Activated B cell treated with CpG ODN at 0.5 μM for 24 hours (primary cell): ENCODE measurements around the gene PKDREJ. TPM values are rescaled to one million over a fixed set of nuclear protein-coding genes. Genes with fewer than 3 reads are reported as not detected.

Experiments used
- ATAC-seq: fragments of 200-7000 bp; cut with Tn5 transposase; one replicate; pipeline ENCODE4 v1.10.0; 2021; ENCODE audit warnings: low read depth, mild to moderate bottlenecking, moderate library complexity
- CTCF ChIA-PET: fragments of 350-600 bp; sonication (Branson Sonifier 250); formaldehyde crosslinking; loops from one replicate; lab custom pipeline; 2021; ENCODE audit warnings: antibody characterized with exemption; lab: Charles Lee
- POLR2A ChIA-PET: fragments of 350-600 bp; sonication (Branson Sonifier 250); formaldehyde crosslinking; loops from one replicate; lab custom pipeline; 2021; ENCODE audit warnings: antibody characterized with exemption; lab: Charles Lee
- DNase-seq: peaks from one replicate; pipeline ENCODE4 v3.0.0; 2022
- H3K27ac Mint-ChIP-seq: one replicate; pipeline ENCODE4 v1.8.0; 2020; ENCODE audit warnings: mixed read lengths
- H3K27me3 Mint-ChIP-seq: one replicate; pipeline ENCODE4 v1.8.0; 2021; ENCODE audit warnings: mixed read lengths
- H3K36me3 Mint-ChIP-seq: one replicate; pipeline ENCODE4 v1.8.0; 2021; ENCODE audit warnings: low read depth, mixed read lengths
- H3K4me1 Mint-ChIP-seq: one replicate; pipeline ENCODE4 v1.8.0; 2021; ENCODE audit warnings: mixed read lengths
- H3K4me3 Mint-ChIP-seq: one replicate; pipeline ENCODE4 v1.8.0; 2020; ENCODE audit warnings: mild to moderate bottlenecking, mixed read lengths
- H3K9me3 Mint-ChIP-seq: one replicate; pipeline ENCODE4 v1.8.0; 2020; ENCODE audit warnings: mixed read lengths
- intact Hi-C: fragments of 100-400 bp; cut with micrococcal nuclease; formaldehyde crosslinking; loops from one replicate; pipeline ENCODE4 v1.15.1; 2024
- total RNA-seq: library from RNA; stranded (reverse); gene quantifications from 2 replicates; pipeline ENCODE4 v1.2.3, GENCODE V29; 2022
- TF ChIP-seq, protein P1 (sequence below): fragments of 200-600 bp; IDR thresholded peaks from one replicate; pipeline ENCODE4 v1.8.0; 2022; ENCODE audit warnings: antibody characterized with exemption, mild to moderate bottlenecking

PKDREJ gene
- total RNA-seq, 1 donor from 2014 or later, result not detected

GRCh38 chr22:46296257-46297150 is 33.4 kb upstream of the PKDREJ start, which contains the start of gene GTSE1:
GTSE1 (plus strand) TSS chr22:46296870; CDS start chr22:46297401, 531 bp downstream.
- H3K4me3 Mint-ChIP-seq, result peak within 1 kb of the TSS; percentile 89
- intact Hi-C loops, result loop anchor here (1.0 to 10.0 kb wide), 6 partner anchors 38 to 302 kb away; partner anchors contain the start of genes CDPF1 and TRMU
- POLR2A ChIA-PET, result interaction anchor here (0.6 to 2.1 kb wide), 18 partner anchors 8 to 315 kb away, joined by 3 to 29 read pairs (median 4); partner anchors contain the start of genes CDPF1, TRMU and TTC38
- TF ChIP-seq, protein P1, sequence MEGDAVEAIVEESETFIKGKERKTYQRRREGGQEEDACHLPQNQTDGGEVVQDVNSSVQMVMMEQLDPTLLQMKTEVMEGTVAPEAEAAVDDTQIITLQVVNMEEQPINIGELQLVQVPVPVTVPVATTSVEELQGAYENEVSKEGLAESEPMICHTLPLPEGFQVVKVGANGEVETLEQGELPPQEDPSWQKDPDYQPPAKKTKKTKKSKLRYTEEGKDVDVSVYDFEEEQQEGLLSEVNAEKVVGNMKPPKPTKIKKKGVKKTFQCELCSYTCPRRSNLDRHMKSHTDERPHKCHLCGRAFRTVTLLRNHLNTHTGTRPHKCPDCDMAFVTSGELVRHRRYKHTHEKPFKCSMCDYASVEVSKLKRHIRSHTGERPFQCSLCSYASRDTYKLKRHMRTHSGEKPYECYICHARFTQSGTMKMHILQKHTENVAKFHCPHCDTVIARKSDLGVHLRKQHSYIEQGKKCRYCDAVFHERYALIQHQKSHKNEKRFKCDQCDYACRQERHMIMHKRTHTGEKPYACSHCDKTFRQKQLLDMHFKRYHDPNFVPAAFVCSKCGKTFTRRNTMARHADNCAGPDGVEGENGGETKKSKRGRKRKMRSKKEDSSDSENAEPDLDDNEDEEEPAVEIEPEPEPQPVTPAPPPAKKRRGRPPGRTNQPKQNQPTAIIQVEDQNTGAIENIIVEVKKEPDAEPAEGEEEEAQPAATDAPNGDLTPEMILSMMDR, result no peak
- peaks cover 2% of the 10 kb centered on the region for H3K36me3 Mint-ChIP-seq
- peaks cover 48% of the 10 kb centered on the region for H3K4me1 Mint-ChIP-seq
- CTCF ChIA-PET, result interaction anchor here (1.1 to 2.5 kb wide), 6 partner anchors 10 to 180 kb away, joined by 3 to 16 read pairs (median 4); partner anchors contain the start of gene TTC38
- H3K9me3 Mint-ChIP-seq, result no peaks in the 10 kb centered on the region
- H3K27ac Mint-ChIP-seq, result peak within 1 kb of the TSS; percentile 98
- no peaks in the 10 kb centered on the region for H3K27me3 Mint-ChIP-seq
- peak; percentile 97 for ATAC-seq
- DNase-seq, result peak; percentile 87

DNA sequence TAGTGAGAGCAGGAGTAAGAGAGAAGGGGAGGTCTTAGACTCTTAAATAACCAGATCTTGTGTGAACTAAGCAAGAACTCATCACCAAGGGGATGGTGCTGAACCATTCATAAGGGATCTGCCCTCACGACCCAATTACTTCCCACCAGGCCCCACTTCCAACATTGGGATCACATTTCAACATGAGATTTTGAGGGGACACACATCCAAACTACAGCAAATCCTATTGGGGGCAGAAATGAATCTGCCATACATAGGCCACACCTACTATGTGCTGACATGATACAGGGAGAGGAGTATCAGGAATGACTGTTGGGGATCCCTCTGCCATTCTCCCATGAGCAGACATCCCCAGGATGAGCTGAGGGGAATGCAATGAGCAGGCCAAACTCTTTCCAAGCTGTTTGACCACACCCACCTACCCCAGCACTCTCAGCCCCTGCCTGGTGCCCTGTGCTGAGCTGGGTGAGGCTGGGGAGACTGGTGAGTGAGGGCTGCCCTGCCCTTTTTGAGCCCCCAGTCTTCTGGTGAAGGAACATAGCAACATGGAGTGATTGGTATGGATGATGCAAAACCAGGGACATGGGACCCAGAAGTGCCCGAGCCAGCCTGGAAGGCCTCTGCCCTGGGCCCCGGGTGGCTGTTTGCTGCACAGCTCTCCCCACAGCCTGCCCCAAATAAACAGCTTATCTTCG is 32.3 kb upstream of the PKDREJ start:
- H3K27ac Mint-ChIP-seq, result peak overlapping the region; percentile 98
- peaks cover 2% of the 10 kb centered on the region for H3K36me3 Mint-ChIP-seq
- H3K4me3 Mint-ChIP-seq, result peak overlapping the region; percentile 89
- no peak for ATAC-seq
- TF ChIP-seq, protein P1, result no peak
- intact Hi-C loops, result loop anchor here (10.0 kb wide), 1 partner anchor 301 kb away; no protein-coding TSS in a partner anchor
- H3K4me1 Mint-ChIP-seq, result peaks cover 51% of the 10 kb centered on the region
- ChIA-PET POLR2A (interaction anchor here (0.9 to 2.1 kb wide), 9 partner anchors 15 to 299 kb away, joined by 3 to 29 read pairs (median 5); partner anchors contain the start of genes CDPF1 and TRMU), CTCF (interaction anchor here (1.1 to 2.5 kb wide), 6 partner anchors 9 to 178 kb away, joined by 3 to 16 read pairs (median 4); partner anchors contain the start of gene TTC38)
- H3K27me3 Mint-ChIP-seq, result no peaks in the 10 kb centered on the region
- no peak for DNase-seq
- no peaks in the 10 kb centered on the region for H3K9me3 Mint-ChIP-seq

DNA sequence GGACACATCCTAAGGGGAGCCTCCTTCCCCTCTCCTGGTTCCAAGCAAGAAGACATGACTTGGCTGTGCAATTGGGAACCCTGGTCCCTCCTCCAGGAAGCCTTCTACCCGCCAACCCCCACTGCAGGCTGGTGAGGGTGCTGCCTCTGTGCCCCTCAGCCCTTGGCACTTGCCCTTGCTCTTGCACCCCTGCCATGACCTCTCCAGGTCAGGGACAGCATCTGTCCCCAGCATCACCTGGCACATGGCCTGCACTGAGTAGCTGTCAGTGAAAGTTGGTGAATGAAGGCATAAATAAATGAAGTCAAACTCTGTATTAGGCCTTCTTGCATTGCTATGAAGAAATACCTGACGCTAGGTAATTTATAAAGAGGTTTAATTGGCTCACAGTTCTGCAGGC is 31.6 kb upstream of the PKDREJ start:
- Mint-ChIP-seq H3K27me3 (no peaks in the 10 kb centered on the region), H3K4me3 (peak overlapping the region; percentile 56), H3K4me1 (peaks cover 55% of the 10 kb centered on the region), H3K27ac (peak overlapping the region; percentile 98), H3K9me3 (no peaks in the 10 kb centered on the region), H3K36me3 (peaks cover 2% of the 10 kb centered on the region)
- CTCF ChIA-PET, result interaction anchor here (2.3 kb wide), 1 partner anchor 178 kb away, joined by 8 read pairs; no protein-coding TSS in a partner anchor
- ATAC-seq (no peak), DNase-seq (no peak)
- TF ChIP-seq, protein P1, result no peak
- POLR2A ChIA-PET, result no interaction called here
- intact Hi-C loops, result loop anchor here (10.0 kb wide), 1 partner anchor 300 kb away; no protein-coding TSS in a partner anchor

GRCh38 chr22:46293577-46294260 is 30.6 kb upstream of the PKDREJ start:
- peaks cover 65% of the 10 kb centered on the region for H3K4me1 Mint-ChIP-seq
- intact Hi-C loops, result loop anchor here (10.0 kb wide), 1 partner anchor 299 kb away; no protein-coding TSS in a partner anchor
- peak overlapping the region; percentile 50 for H3K27ac Mint-ChIP-seq

More at GRCh38 chr22:46293577-46294260, 30.6 kb upstream of the PKDREJ start:
- DNase-seq (no peak), ATAC-seq (no peak)
- ChIA-PET POLR2A (no interaction called here), CTCF (no interaction called here)
- H3K27me3 Mint-ChIP-seq, result no peaks in the 10 kb centered on the region
- peak overlapping the region; percentile 4 for H3K4me3 Mint-ChIP-seq
- TF ChIP-seq, protein P1, result no peak
- no peaks in the 10 kb centered on the region for H3K9me3 Mint-ChIP-seq
- H3K36me3 Mint-ChIP-seq, result peaks cover 2% of the 10 kb centered on the region
